A549 (cell line): ENCODE measurements around the gene PPARA. TPM values are rescaled to one million over a fixed set of nuclear protein-coding genes. Genes with fewer than 3 reads are reported as not detected.

Experiments
- ATAC-seq, 2 experiments: fragments of 200-7000 bp in 1 of 2; fragments of >200 bp in 1 of 2; cut with Nextera tagmentation in 1 of 2; cut with Tn5 transposase in 1 of 2; 3 replicates each; pipeline versions ENCODE4 v1.8.0 to v1.9.1; 2018 to 2020; ENCODE audit warnings: mild to moderate bottlenecking in 1 of 2, moderate library complexity in 1 of 2
- CTCF ChIA-PET: fragments of 300-600 bp; sonication (Branson Sonifier 250); formaldehyde crosslinking; extraction: SDS; loops from one replicate; lab custom pipeline; 2021; ENCODE audit warnings: antibody characterized with exemption, inconsistent platforms; lab: Yijun Ruan, JAX
- POLR2A ChIA-PET: fragments of 350-600 bp; formaldehyde crosslinking; extraction: SDS; loops from one replicate; lab custom pipeline; 2021; ENCODE audit warnings: antibody characterized with exemption, inconsistent platforms; lab: Yijun Ruan, JAX
- DNase-seq, 2 experiments: peaks; one replicate each; pipeline versions ENCODE4 v3.0.0 to v3.0.0-alpha.2; 2011 to 2016; ENCODE audit warnings: low read depth in 1 of 2, low spot score in 1 of 2
- FAIRE-seq: peaks from 2 replicates; lab custom pipeline; 2011; peaks lifted over from hg19 to GRCh38; lab: Jason Lieb, UNC
- H3K27ac ChIP-seq, 2 experiments: fragments of >200 bp; sonication (Bioruptor Twin); formaldehyde crosslinking; 3 replicates each; pipeline ENCODE4 v1.5.1; 2016 to 2017
- H3K4me1 ChIP-seq: fragments of >200 bp; sonication (Bioruptor Twin); formaldehyde crosslinking; 3 replicates; pipeline ENCODE4 v1.6.1; 2016
- H3K4me2 ChIP-seq: fragments of >200 bp; sonication (Bioruptor Twin); formaldehyde crosslinking; 3 replicates; pipeline ENCODE4 v1.6.1; 2016
- H3K4me3 ChIP-seq: fragments of >200 bp; sonication (Bioruptor Twin); formaldehyde crosslinking; 3 replicates; pipeline ENCODE4 v1.5.1; 2016
- H3K9me3 ChIP-seq: fragments of >200 bp; sonication (Bioruptor Twin); formaldehyde crosslinking; 3 replicates; pipeline ENCODE4 v1.6.1; 2016
- CHD2 ChIP-seq: fragments of 150-350 bp; IDR thresholded peaks from 2 replicates; pipeline ENCODE4 v1.6.1; 2014; ENCODE audit warnings: low read length; ENCODE audit not compliant: partially characterized antibody
- ESRRA ChIP-seq: fragments of 150-350 bp; IDR thresholded peaks from 2 replicates; pipeline ENCODE4 v1.6.1; 2014; ENCODE audit warnings: mild to moderate bottlenecking, low read length, borderline replicate concordance
- FOSB ChIP-seq: fragments of 250-450 bp; sonication (Bioruptor Pico); IDR thresholded peaks from 2 replicates; pipeline ENCODE4 v1.5.0; 2020; ENCODE audit warnings: mild to moderate bottlenecking, moderate library complexity
- FOSL2 ChIP-seq, 2 experiments: fragments of 450-650 bp in 1 of 2; fragments of >200 bp in 1 of 2; sonication (Bioruptor Twin) in 1 of 2; formaldehyde crosslinking; IDR thresholded peaks; 2 replicates each; pipeline versions ENCODE4 v1.5.0 to v1.6.1; 2016 to 2020; ENCODE audit warnings: mild to moderate bottlenecking in 1 of 2, moderate library complexity in 1 of 2
- JUN ChIP-seq, 2 experiments: fragments of >200 bp; sonication (Bioruptor Twin); formaldehyde crosslinking; IDR thresholded peaks; 2 replicates in 1 of 2; 3 replicates in 1 of 2; pipeline ENCODE4 v1.6.1; 2016 to 2017
- KDM1A ChIP-seq: fragments of 200-600 bp; sonication (generic); IDR thresholded peaks from 2 replicates; pipeline ENCODE4 v1.6.1; 2016; ENCODE audit warnings: low read depth, mild to moderate bottlenecking
- NPAS2 ChIP-seq: fragments of 250-450 bp; sonication (Bioruptor Pico); IDR thresholded peaks from 2 replicates; pipeline ENCODE4 v1.8.0; 2022; ENCODE audit warnings: mild to moderate bottlenecking, moderate library complexity, borderline replicate concordance
- POLR2AphosphoS2 ChIP-seq: conservative IDR thresholded peaks from 2 replicates; pipeline ENCODE4 v1.6.1; 2012; ENCODE audit warnings: low read length, improper control_type of control experiment, inconsistent platforms
- RARB ChIP-seq: fragments of 250-450 bp; sonication (Bioruptor Pico); IDR thresholded peaks from 2 replicates; pipeline ENCODE4 v1.8.0; 2021; ENCODE audit warnings: mild to moderate bottlenecking, moderate library complexity
- RFX5 ChIP-seq: fragments of 450-650 bp; IDR thresholded peaks from 2 replicates; pipeline ENCODE4 v1.7.1; 2014; ENCODE audit warnings: antibody characterized with exemption, mild to moderate bottlenecking, moderate library complexity
- SREBF2 ChIP-seq: fragments of 450-650 bp; IDR thresholded peaks from 2 replicates; pipeline ENCODE4 v1.6.1; 2014; ENCODE audit warnings: mild to moderate bottlenecking, moderate library complexity
- TP53 ChIP-seq: fragments of 250-450 bp; sonication (Bioruptor Pico); IDR thresholded peaks from 2 replicates; pipeline ENCODE4 v1.5.0; 2021; ENCODE audit warnings: mild to moderate bottlenecking, moderate library complexity
- ZC3H11A ChIP-seq: fragments of 450-650 bp; IDR thresholded peaks from 2 replicates; pipeline ENCODE4 v1.6.1; 2014; ENCODE audit warnings: antibody characterized with exemption, mild to moderate bottlenecking
- WGBS: methylation state at CpG from one replicate; pipeline ENCODE4 v1.1.6; 2017; ENCODE audit errors: missing lambda C conversion rate; 5-methylcytosine and 5-hydroxymethylcytosine counted together
- polyA plus RNA-seq, 4 experiments: library from polyadenylated mRNA; depleted of rRNA in 3 of 4; stranded (reverse); fragments of >200 nt; fragmentation: RNase III in 1 of 4; extraction: RNeasy Plus Mini Kit Qiagen cat#74134 plus additional on column Dnase treatment in 1 of 4; gene quantifications; 2 replicates in 3 of 4; 3 replicates in 1 of 4; pipeline ENCODE4 v1.2.3, GENCODE V29; 2011 to 2017
- TF ChIP-seq, protein P1 (sequence below): IDR thresholded peaks from 2 replicates; pipeline ENCODE4 v1.6.1; 2012
- TF ChIP-seq, protein P2 (sequence below): fragments of >200 bp; sonication (Bioruptor Twin); formaldehyde crosslinking; IDR thresholded peaks from 3 replicates; pipeline ENCODE4 v1.6.1; 2016
- TF ChIP-seq, protein P3 (sequence below): fragments of 250-450 bp; sonication (Bioruptor Pico); IDR thresholded peaks from 2 replicates; pipeline ENCODE4 v1.5.0; 2020; ENCODE audit warnings: low read depth, mild to moderate bottlenecking, moderate library complexity

Gene PPARA
- polyA plus RNA-seq, 2 of the 4 experiments (the other 2 are of a cell fraction) = 2.6 to 2.8 TPM

DNA sequence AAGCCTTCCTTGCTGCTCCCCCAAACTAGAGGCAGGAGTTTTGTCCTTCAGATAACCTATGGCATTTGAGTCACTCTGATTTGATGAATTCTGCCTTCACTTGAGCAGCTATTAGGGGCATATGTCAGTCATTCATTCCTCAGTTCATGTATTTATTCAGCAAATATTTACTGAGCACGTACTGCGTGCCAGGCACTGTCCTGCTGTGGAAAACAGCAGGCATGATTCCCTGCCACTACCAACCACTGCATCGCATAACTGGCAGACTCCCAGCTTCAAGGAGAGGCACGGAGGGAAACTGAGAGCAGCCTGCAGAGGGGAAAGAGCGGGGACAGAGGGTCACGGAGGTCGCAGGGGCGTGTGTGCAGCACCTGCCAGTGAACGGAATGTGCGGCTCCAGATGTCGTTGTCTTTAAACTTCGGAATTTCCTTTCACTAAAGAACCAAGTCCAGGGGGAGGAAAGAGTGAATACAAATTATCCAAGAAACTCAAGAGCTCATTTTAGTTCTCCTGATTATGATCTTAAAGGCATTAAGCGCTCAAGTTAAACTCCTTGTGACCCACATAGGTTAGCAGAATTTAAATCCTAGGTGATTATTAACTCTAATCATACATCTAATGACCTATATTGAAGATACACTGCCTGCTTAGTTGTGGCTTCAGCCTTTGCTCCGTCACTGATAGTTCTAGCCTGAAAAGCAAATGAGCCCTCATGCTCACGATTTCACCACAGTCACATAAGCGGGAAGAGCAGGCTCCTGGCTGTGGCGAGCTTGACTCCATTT, 12.6 kb downstream of the PPARA start (continued):
- no peak for TF ChIP-seq RFX5
- TF ChIP-seq CHD2 = no peak

DNA sequence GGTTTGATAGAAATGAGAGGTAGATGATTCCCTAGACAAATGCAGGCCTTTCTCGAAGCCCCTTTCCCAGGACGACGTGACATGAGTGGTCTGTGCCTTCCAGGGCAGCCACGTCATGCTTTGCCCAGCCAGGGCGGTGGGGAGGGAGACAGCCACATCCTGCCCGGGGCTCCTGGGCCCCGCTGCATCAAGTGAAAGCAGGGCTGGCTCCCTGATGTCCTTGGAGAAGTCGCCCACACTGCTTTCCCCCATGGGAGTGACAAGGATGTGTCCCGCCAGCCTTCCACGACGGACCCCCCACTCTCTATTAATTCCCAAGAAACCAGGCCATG, 13.2 kb downstream of the PPARA start:
- FAIRE-seq = no peak
- 87% methylated on average over 9 of the region's 11 CpGs for WGBS

DNA sequence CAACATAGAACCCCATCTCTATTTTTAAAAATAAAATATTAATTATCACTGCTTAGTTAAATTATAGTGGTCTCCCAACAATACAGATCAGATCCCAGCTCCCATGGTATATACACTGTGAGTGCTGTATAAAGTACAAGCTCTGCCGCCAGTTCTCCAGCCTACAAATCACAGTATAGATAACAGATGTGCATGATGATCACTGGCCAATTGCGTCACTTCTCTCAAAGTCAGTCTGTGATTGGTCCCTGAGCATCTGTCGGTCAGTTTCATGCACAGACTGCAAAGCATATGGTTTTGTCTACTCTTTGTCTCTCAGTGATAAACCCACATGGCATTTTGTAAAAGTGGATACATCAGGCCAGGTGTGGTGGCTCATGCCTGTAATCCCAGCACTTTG, 15.7 kb downstream of the PPARA start:
- ChIA-PET CTCF (interaction anchor here (1.6 kb wide), 1 partner anchor 10 kb away, joined by 3 read pairs; no protein-coding TSS in a partner anchor), POLR2A (no interaction called here)
- H3K9me3 ChIP-seq = peaks cover 7% of the 10 kb centered on the region; the same call in 1 of the 3 replicates
- FAIRE-seq (no peak), ATAC-seq (no peak), DNase-seq (no peak)
- no peak overlapping the region for H3K4me2 ChIP-seq
- H3K4me1 ChIP-seq = peaks cover 17% of the 10 kb centered on the region
- no peak for TF ChIP-seq RARB (CRISPR knock-in tag)
- no peak for TF ChIP-seq NPAS2 (CRISPR knock-in tag)
- no peak overlapping the region for H3K27ac ChIP-seq
- 88% methylated on average over 3 of the region's 3 CpGs for WGBS
- H3K4me3 ChIP-seq = no peak overlapping the region

More for the DNA sequence above, 13.2 kb downstream of the PPARA start:
- Histone ChIP-seq H3K4me2 (no peak overlapping the region), H3K4me1 (peaks cover 11% of the 10 kb centered on the region; the same call in 2 of the 3 replicates), H3K9me3 (no peaks in the 10 kb centered on the region), H3K27ac (no peak overlapping the region), H3K4me3 (no peak overlapping the region)
- CTCF ChIA-PET = interaction anchor here (0.6 to 1.9 kb wide), 2 partner anchors 33 to 41 kb away, joined by 3 to 4 read pairs; no protein-coding TSS in a partner anchor
- TF ChIP-seq JUN (IDR thresholded peaks at IDR 0.05) (no peak), ESRRA (no peak), KDM1A (no peak), FOSB (CRISPR knock-in tag) (no peak), SREBF2 (no peak), RARB (CRISPR knock-in tag) (no peak), TP53 (CRISPR knock-in tag) (no peak), ZC3H11A (no peak), CHD2 (no peak), FOSL2 (IDR thresholded peaks at IDR 0.05) (no peak), FOSL2 (CRISPR knock-in tag; IDR thresholded peaks at IDR 0.05) (no peak)
- DNase-seq = no peak
- POLR2A ChIA-PET = no interaction called here
- ATAC-seq = no peak

DNA sequence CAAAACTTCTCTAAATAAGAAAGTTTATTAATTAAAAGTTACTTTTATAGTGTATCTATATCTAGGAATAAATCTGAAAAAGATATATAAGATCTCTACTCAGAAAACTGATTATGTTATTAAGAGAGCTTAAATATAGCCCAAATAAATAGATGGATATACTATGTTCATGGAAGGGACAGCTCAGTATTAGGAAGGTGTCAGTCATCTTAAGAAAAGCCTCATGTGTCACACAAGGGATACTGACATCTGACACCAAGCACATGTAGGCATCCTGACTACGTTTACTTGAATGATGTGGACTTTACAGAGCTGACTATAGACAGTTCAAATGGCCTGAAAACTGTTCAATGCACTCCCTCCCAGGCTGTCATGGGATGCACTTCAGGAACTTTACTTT, 19.3 kb downstream of the PPARA start:
- WGBS = 56% methylated on average over 1 of the region's 1 CpG
- CTCF ChIA-PET = interaction anchor here (0.7 kb wide), 1 partner anchor 158 kb away, joined by 3 read pairs; no protein-coding TSS in a partner anchor
- Histone ChIP-seq H3K27ac (no peak overlapping the region), H3K9me3 (peaks cover 7% of the 10 kb centered on the region; the same call in 1 of the 3 replicates), H3K4me2 (no peak overlapping the region)
- no peak for FAIRE-seq
- TF ChIP-seq POLR2AphosphoS2 (no peak), RFX5 (no peak), TP53 (CRISPR knock-in tag) (no peak)
- TF ChIP-seq, protein P1, sequence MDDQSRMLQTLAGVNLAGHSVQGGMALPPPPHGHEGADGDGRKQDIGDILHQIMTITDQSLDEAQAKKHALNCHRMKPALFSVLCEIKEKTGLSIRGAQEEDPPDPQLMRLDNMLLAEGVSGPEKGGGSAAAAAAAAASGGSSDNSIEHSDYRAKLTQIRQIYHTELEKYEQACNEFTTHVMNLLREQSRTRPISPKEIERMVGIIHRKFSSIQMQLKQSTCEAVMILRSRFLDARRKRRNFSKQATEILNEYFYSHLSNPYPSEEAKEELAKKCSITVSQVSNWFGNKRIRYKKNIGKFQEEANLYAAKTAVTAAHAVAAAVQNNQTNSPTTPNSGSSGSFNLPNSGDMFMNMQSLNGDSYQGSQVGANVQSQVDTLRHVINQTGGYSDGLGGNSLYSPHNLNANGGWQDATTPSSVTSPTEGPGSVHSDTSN = no peak
- TF ChIP-seq, protein P2, sequence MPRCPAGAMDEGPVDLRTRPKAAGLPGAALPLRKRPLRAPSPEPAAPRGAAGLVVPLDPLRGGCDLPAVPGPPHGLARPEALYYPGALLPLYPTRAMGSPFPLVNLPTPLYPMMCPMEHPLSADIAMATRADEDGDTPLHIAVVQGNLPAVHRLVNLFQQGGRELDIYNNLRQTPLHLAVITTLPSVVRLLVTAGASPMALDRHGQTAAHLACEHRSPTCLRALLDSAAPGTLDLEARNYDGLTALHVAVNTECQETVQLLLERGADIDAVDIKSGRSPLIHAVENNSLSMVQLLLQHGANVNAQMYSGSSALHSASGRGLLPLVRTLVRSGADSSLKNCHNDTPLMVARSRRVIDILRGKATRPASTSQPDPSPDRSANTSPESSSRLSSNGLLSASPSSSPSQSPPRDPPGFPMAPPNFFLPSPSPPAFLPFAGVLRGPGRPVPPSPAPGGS = no peak
- TF ChIP-seq, protein P3, sequence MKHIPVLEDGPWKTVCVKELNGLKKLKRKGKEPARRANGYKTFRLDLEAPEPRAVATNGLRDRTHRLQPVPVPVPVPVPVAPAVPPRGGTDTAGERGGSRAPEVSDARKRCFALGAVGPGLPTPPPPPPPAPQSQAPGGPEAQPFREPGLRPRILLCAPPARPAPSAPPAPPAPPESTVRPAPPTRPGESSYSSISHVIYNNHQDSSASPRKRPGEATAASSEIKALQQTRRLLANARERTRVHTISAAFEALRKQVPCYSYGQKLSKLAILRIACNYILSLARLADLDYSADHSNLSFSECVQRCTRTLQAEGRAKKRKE (CRISPR knock-in tag) = no peak
- TF ChIP-seq, all 56 proteins: peak for 0
- H3K4me1 ChIP-seq = peaks cover 29% of the 10 kb centered on the region
- ATAC-seq = no peak
- no peak overlapping the region for H3K4me3 ChIP-seq
- DNase-seq = no peak
- POLR2A ChIA-PET = no interaction called here
